Liver (tissue), 3 donors: ENCODE measurements around the gene CFP.

ENCODE experiments used
- CTCF ChIP-seq: fragments of 150-350 bp; IDR thresholded peaks from 2 replicates; pipeline ENCODE4 v1.5.1; 2017; ENCODE audit warnings: improper control_type of control experiment, low read depth, low read length; ENCODE audit not compliant: missing input control
- JUND ChIP-seq, 2 donors: IDR thresholded peaks; 2 replicates each; pipeline ENCODE4 v1.6.1; 2016; ENCODE audit warnings: antibody characterized with exemption in 2 of 2
- TAF1 ChIP-seq: conservative IDR thresholded peaks from 2 replicates; pipeline ENCODE4 v1.6.1; 2016; ENCODE audit warnings: antibody characterized with exemption, mild to moderate bottlenecking
- donor health status: healthy.
- donor health status: healthy.

- TF ChIP-seq CTCF (no peak), TAF1 (no peak), JUND (IDR thresholded peaks at IDR 0.05) (no peak)
These were observed 20.0 kb upstream of the CFP start for GRCh38 chrX:47649781-47650163.
